Fibroblast of villous mesenchyme (primary cell): Measurements from ENCODE around the gene FER. TPM values are rescaled to one million over a fixed set of nuclear protein-coding genes. Genes with fewer than 3 reads are reported as not detected.

Experiments used
- DNase-seq: peaks from one replicate; pipeline ENCODE4 v3.0.0-alpha.2; 2010; ENCODE audit warnings: low read depth
- H3K4me3 ChIP-seq: 2 replicates; pipeline ENCODE4 v1.5.1; 2011; ENCODE audit warnings: low read depth, mild to moderate bottlenecking, low read length
- total RNA-seq: library from RNA; depleted of rRNA; stranded (reverse); fragments of >200 nt; gene quantifications from 2 replicates; pipeline ENCODE4 v1.2.3, GENCODE V29; 2012
- TF ChIP-seq, protein P1 (sequence below): IDR thresholded peaks from 2 replicates; pipeline ENCODE4 v1.5.1; 2012; ENCODE audit warnings: low read depth, mild to moderate bottlenecking, low read length; ENCODE audit not compliant: insufficient read depth

The FER gene
- total RNA-seq, 1 donor, result 43.6 TPM

- no peak overlapping the region for H3K4me3 ChIP-seq
- peak; percentile 74 for DNase-seq
- TF ChIP-seq, protein P1, sequence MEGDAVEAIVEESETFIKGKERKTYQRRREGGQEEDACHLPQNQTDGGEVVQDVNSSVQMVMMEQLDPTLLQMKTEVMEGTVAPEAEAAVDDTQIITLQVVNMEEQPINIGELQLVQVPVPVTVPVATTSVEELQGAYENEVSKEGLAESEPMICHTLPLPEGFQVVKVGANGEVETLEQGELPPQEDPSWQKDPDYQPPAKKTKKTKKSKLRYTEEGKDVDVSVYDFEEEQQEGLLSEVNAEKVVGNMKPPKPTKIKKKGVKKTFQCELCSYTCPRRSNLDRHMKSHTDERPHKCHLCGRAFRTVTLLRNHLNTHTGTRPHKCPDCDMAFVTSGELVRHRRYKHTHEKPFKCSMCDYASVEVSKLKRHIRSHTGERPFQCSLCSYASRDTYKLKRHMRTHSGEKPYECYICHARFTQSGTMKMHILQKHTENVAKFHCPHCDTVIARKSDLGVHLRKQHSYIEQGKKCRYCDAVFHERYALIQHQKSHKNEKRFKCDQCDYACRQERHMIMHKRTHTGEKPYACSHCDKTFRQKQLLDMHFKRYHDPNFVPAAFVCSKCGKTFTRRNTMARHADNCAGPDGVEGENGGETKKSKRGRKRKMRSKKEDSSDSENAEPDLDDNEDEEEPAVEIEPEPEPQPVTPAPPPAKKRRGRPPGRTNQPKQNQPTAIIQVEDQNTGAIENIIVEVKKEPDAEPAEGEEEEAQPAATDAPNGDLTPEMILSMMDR, result no peak
Observed at GRCh38 chr5:109100971-109101370, 353.3 kb downstream of the FER start.

GRCh38 chr5:109102096-109102690, 354.5 kb downstream of the FER start:
- peak; percentile 5 for DNase-seq
- H3K4me3 ChIP-seq, result no peak overlapping the region
- TF ChIP-seq, protein P1, result no peak

- peak; percentile 80 for DNase-seq
- TF ChIP-seq, protein P1, result no peak
- no peak overlapping the region for H3K4me3 ChIP-seq
Observed at GRCh38 chr5:109105631-109106267, 358.1 kb downstream of the FER start.

DNA sequence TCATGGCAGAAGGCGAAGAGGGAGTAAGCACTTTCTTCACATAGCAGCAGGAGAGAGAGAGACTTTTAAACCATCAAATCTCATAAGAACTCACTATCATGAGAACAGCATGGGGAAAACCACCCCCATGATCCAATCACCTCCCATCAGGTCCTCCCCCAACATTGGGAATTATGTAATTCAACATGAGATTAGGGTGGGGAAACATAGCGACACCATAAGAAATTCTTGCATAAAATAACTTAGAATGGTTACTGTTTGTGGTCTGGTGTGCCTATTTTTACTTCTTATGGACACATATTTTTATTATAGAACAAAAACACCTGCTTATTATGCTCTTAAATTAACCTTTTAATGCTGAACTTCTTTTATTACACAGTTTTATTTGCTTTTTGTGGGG, 364.0 kb downstream of the FER start:
- no peak for DNase-seq
- no peak overlapping the region for H3K4me3 ChIP-seq
- TF ChIP-seq, protein P1, result no peak

- no peak overlapping the region for H3K4me3 ChIP-seq
- DNase-seq, result no peak
- TF ChIP-seq, protein P1, result no peak
Observed at GRCh38 chr5:109113608-109114007, 365.9 kb downstream of the FER start.

DNA sequence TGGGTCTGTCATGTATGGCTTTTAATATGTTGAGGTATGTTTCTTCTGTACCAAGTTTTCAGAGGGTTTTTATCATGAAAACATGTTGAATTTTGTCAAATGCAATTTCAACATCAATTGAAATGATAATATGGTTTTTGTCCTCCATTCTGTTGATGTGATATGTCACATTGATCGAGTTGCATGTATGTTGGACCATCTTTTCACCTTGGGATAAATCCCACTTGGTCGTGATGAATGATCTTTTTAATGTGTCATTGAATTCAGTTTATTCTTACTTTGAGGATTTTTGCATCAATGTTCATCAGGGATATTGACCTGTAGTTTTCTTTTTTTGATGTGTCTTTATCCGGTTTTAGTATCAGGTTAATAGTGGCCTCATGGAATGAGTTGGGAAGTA, 373.5 kb downstream of the FER start:
- TF ChIP-seq, protein P1, result no peak
- DNase-seq, result no peak
- H3K4me3 ChIP-seq, result no peak overlapping the region
